IPS-11a (cell line): ENCODE data around the gene TRERF1.

ENCODE experiments used
- H3K4me3 ChIP-seq: one replicate; pipeline ENCODE4 v1.5.1; 2013; ENCODE audit warnings: low read depth, low read length, control low read depth

Gene TRERF1

DNA sequence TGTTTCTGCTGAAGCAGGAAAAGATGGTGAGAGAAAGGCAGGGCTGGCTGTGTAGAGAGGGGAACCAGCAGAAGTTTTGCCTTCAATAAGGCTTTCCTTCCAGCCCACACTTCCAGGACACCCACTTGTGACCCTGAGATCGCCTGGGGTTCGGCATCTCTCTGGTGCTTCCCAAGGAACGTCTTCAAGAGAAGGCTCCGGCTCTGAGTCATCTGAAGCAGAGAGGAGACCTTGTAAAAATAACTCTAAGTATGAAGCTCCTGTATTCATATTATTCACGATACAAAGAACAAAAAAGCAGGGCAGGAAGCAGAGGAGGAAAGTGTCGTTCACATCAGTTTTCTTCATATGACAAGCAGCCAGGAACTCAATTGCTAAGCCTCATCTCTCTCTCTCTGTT, 138.7 kb downstream of the TRERF1 start:
- H3K4me3 ChIP-seq, result no peak overlapping the region

GRCh38 chr6:42307141-42307470, 144.6 kb downstream of the TRERF1 start:
- H3K4me3 ChIP-seq, result no peak overlapping the region

GRCh38 chr6:42306439-42307140, 145.1 kb downstream of the TRERF1 start:
- no peak overlapping the region for H3K4me3 ChIP-seq

DNA sequence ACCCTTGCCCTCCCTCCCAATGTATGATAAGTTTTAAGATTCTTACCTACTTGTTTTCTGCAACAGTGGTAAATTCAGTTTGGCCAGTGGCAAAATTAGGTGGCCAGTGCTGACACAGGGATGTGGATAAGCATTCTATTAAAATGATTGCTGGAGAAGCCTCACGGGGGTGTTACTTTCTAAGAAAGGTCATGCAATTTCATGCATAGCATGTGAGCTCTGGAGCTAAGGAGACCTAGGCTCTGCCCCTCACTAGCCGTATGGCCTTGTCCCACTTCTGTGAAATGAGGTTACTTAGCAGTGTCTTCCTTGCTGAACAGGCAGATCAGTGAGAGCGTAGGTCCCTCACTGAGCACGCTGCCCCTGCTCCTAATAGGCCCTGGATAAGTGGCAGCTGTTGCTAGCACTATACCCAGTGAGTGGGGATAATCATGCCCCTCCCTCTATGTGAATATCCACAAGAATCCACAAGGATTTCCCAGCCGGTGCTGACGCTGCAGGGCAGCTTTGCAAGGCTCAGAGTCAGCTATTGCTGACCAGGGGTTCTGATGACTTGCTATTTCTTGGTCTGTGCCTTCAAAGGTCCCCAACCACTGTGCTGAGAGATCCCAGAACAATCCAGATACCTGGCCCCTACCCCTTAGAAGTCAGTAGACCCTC, 147.5 kb downstream of the TRERF1 start:
- H3K4me3 ChIP-seq, result no peak overlapping the region

DNA sequence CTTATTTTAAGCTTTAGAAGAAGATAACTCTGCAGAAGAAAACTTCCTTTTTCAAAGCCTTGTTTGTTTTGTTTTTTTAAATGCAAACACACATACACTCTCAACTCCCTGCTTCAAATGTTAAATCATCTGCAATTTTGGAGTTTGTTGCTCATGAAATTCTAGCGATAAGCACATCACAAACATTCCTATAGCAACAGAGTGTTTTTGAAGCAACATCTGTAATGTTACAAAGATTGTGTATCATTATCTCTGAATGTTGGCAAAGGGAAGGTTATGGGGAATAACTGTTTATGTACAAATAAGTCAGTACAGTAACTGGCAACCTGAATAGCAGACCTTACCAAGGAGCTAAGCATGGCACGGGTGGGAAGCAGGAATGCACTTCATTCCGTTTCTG, 149.3 kb downstream of the TRERF1 start:
- H3K4me3 ChIP-seq, result no peak overlapping the region

DNA sequence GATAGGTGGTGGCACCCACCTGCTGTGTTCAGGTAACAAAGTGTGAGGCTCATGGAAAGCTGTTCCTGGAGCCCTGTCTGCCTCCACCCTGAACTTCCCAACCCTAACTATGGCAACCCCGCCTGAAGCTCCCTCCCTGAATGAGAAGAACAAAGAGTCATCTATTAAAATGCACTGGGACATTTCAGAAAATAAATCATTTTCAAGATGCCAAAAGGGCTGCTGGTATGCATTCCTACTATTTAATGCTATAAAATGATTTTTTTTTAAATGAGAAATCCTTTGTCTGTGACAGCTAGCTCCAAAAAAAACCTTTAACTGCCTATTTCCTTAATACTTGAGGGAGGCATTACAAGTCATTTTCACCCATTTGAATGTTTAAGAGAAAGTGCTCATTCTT, 149.7 kb downstream of the TRERF1 start:
- H3K4me3 ChIP-seq, result no peak overlapping the region

- no peak overlapping the region for H3K4me3 ChIP-seq
Measured at GRCh38 chr6:42300701-42301100, 151.0 kb downstream of the TRERF1 start.

- H3K4me3 ChIP-seq, result no peak overlapping the region
Measured at GRCh38 chr6:42300185-42300584, 151.5 kb downstream of the TRERF1 start.

DNA sequence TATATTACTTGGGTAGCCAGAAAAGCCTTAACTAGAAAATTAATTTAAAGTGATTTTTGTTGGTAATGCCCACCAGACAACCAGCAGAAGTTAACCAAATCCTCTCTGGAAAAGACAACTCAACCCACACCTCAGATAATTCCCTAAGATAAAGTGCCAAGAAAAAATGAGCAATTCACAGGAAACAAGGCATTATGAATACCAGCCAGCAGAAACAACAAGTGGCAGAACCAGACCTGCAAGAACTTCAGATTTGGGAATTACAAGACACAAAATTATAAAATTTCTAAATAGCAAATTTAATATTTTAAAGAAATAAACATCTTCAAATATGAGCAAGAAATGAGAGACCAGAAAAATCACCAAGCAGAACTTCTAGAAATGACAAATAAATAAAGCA, 154.1 kb downstream of the TRERF1 start:
- H3K4me3 ChIP-seq, result no peak overlapping the region

DNA sequence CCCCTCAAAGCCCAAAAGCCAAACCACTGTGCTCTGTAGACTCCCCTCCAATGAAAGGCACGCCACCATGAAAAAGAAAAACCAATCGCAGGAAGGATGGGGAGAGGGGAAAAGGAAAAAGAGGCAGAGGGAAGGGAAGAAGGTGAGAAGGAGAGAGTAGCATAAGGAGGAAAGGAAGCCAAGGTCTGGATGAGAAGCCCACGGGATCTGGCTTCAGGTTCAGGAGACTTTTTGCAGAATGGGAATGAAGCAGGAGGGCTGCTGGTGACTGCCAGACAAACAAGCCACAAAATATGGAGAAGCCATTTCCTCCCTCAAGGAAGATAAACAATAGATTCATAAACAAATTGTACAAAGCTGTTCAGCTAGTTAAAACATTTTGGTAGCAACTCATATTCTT, 155.1 kb downstream of the TRERF1 start:
- H3K4me3 ChIP-seq, result no peak overlapping the region

GRCh38 chr6:42295677-42296076, 156.0 kb downstream of the TRERF1 start:
- H3K4me3 ChIP-seq, result no peak overlapping the region

- no peak overlapping the region for H3K4me3 ChIP-seq
Measured at GRCh38 chr6:42295181-42295580, 156.5 kb downstream of the TRERF1 start.

- no peak overlapping the region for H3K4me3 ChIP-seq
Measured at GRCh38 chr6:42294759-42295158, 157.0 kb downstream of the TRERF1 start.

DNA sequence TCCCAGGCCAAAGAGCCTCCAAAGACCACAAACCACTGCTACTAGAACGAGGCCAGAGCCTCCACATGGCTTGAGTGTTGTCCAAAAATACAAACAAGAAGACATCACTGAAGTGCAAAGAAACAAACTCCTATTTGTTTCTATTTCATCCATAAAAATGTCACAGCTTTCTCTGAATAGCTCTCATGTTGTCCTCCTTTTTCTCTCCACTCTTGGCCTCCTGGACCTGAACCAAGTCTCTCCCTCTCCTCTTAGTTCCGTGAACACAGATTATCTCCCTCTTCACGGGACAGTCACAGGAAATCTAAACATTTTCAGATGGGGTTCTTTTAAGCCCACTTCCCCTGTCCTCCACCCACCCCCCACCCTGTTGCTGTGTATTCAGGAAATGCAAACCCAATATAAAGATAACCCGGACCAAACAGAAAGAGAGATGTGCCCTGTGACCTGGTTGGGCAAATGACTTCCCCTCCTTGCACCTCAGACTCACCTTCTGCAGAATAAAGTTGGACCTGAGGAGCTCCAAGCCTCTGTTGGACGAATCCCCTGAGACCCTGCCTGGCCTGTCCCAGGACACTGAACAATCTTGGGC, 158.2 kb downstream of the TRERF1 start:
- no peak overlapping the region for H3K4me3 ChIP-seq

DNA sequence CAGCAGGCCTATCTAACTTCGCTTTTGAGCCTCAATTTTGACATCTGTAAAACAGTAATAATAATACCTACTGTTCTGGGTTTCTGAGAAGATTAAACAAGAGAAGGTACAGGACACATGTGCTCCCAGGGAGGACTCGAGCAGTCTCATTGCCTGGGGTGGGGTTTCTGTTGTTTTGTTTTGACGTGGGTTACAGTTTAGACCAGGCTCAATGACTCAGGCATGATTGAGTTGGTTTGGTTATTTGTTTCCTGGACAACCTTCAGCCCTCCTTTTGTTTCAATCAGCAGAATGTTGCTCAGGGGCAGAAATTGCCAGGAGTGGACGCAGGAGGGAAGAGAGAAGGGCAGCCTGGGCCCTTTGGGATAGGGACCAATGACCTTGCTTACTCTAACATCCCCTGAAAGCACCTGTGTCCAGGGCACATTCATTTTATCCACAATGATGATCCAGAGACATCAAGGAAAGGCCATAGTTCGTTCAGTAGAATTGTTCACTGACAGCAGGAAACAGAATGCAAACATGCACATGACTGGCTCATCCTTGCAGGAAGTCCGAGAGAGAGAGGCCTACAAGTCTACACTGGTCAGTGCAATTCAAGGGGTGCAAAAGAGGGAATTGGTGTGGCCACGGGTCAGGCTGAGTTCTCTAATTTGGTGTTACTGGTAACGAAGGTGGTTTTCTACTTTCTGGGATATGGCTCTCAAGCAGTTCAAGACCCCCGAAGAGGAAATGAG, 159.6 kb downstream of the TRERF1 start:
- H3K4me3 ChIP-seq, result no peak overlapping the region

DNA sequence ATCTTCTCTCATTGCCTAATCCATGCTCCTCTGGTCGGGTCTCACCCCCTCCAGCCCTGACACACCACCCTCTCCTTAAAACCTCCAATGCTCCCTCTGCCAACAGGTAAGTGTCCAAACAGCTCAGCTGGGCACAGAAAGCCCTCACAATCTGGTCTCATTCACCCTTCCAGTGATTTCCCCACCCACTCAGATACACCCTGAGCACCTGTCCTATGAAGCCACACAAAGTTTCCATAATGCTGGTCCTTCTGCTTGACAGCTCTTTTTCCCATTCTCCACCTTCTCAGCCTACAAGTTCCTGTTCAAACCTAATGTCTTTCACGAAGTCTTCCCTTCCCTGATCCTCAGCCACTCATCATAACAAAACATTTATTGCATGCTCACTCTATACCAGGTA, 164.0 kb downstream of the TRERF1 start:
- H3K4me3 ChIP-seq, result no peak overlapping the region

GRCh38 chr6:42281570-42281969, 170.2 kb downstream of the TRERF1 start:
- H3K4me3 ChIP-seq, result no peak overlapping the region

DNA sequence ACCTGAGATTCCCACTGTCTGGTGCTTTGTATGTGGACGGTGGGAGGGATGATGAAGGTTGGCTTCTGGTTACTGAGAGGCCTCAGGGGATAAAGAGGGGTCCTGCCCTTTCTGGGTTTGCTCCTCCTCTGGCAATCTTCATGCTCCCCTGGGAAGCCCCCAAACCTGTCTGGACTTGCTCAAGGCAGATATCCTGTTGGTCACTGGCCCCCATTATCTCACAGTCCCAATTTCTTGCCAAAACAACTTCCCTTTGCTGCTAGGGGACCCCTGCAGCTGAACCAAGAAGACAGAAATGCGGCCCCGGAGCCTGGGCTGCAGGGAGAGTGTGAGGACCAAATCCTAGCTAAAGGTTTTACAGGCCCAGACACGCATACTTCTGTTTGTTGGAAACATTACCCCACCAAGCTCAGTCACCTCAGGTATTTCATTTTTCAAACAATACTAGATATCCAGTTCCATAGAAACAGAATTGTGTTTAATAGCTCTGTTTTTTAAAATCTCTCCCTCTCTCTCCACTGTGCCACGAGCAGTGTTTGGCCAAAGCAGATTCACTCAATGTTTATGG, 170.7 kb downstream of the TRERF1 start:
- no peak overlapping the region for H3K4me3 ChIP-seq

DNA sequence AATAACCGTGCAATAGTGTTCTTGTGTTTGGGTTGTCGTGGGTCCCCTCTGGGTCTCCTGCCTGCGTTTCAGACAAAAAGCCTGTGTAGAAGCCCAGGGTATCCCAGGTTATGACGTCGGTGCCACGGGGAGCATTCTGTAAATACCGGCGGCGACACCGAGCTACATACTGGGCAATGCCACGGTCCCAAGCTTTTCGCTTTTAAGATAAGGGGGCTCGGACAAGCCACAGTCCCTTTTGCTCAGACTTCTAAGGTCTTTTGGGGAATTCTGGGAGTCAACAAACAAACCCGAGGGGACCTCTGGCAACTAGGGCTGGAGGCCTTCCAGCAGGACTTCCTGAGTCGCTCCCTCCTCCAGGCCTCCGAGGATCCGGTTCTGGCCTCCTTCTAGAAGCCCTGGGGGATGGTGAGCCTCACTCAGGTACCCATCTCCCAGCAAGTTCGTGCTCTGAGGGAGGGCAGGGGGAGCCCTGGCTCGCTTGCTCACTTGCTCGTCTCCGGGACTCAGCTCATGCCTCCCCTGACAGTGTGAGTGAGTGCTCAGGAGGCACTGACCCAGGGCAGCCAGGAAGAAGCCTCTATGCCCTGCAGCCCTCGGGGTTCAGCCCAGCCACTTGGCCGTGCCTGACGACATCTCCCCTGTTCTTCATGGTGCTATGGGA, 171.6 kb downstream of the TRERF1 start:
- H3K4me3 ChIP-seq, result no peak overlapping the region

DNA sequence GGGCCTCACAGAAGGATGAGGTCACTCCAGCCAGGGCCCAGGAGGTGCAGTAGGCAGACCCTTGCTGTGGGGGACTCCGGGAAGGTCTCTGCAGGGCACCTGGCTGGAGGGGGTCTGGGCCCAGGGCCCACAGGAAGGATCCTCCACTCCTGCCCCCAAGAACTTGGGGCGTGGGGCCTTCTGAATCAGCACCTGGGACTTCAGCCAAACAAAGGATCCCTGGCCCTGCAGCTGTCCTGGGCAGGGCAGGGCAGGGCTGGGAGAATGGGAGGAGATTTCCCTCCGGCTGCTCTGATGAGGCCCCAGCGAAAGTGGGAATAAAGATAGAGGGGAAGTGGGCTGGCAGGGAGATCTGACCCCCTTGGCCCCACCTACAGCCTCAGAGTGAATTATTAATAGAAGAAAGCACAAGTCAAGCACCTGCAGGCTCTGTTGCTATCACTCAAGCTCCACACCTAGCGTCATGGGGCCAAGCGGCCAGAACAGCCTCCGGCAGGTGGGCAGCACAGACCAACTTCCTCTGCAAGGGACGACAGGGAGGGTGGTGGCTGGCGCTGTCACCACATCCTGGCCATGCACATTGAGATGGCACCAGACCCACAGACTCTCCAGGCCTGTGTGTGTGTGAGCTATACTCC, 172.5 kb downstream of the TRERF1 start:
- no peak overlapping the region for H3K4me3 ChIP-seq
